NCI-H510A (cell line): ENCODE results near the gene PRRT3.
"Not testable (repeated sequence)": the region's sequence is repeated elsewhere in the genome, so short reads cannot be mapped to it uniquely, and the experiment has no call there.

ENCODE experiments used
- DNase-seq: peaks from one replicate; lab custom pipeline; 2025; lab: John Stamatoyannopoulos, UW

Gene PRRT3

DNA sequence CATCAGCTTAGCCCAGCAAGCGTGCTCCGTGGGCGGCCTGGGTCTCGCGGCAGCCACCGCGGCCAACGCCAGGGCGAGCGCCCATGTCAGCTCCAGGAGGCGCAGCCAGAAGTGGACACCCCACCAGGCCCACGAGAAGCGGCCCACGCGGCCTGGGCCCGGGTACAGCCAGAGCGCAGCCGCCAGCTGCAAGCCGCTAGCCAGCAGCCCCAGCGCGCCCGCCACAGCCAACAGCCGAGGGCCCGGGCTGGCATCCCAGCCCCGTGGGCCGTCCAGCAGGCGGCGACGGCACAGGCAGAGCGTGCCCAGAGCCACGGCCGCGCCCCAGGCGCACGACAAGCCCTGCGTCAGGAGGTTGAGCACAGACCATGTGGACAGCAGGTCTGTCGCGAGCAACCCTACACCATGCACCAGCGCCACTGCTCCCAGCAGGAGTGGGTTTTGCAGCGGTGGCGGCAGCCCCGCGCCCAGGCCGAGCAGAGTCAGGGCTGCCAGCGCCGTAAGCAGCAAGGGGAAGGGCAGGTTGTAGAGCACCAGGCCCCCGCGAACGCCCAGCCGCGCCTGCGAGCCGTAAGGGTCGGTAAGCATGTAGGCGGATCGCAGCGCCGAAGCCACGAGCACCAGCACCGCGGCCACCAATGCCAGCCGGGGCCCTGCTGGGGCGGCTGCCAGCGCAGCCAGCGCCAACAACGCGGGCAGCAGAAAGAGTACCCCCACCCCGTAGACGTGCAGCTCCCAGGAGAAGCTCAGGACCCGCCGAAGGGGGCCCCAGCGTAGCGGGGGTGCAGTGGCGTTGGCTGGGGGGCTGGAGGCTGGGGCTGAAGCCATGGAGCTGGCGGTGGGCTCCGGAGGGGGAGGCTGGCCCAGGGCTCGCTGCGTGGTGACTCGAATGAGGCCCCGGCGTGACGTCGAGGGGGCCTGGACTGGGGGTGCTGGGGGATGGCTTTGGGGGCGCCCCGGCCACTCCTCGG is 4.9 kb downstream of the PRRT3 start:
- DNase-seq, result no peak

DNA sequence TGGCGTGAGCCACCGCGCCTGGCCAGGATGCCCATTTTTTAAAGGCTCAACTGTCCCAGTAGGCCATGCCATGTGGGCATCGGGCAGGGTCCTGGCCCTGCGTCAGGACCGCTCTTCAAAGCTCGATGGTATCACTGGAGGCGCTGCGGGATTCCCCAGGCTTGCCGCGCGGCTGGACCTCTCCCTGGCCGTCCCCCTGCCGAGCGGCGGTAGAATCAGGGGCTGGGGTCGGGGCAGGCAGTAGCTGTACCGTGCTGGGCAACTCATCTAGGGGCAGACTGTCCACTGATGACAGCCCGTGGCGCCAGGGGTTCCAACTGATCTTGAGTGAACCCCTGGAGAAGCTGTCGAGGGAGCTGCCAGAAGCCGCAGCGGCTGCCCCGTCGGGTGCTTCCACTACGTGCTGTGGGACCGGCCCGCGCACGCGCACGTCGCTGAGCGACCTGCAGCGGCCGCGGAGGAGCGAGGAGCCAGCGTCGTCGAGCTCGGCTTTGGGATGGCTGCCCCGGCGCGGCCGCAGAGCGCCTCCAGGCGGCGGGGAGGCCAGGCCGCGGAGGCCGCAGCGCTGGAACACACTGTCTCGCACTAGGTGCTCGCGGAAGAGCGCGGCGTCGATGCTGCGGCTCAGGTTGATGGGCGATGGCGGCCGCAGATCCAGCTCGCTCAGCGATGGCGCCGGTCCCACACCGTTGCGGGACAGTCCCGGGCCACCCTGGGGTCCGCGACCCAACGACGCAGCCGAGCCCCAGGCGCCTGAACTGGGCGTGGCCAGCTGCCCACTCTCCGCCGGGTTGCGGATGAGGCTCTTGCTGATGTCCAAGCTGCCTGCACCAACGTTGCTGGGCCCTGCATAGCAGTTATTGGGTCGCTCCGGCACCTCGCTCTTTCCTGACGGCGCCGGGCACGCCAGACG is 5.8 kb downstream of the PRRT3 start:
- DNase-seq, result no peak

DNA sequence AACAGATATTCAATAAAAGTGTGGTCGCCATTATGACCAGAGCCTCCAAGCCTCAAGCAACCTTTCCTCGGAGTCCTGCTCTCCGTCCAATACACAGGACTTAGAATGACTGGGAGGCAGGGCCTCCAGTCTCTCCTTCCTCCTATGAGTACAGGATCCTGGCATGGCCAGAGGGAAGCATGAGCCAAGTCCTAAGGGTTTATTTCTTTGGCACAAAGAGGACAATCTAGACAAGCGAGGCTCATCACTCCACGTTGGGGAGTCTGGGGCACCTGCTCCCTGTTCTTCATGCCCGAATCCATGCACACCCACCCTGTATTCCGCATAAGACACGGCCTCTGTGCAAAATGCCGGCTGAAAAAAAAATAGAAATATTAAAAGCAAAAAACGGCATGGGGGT is 6.8 kb downstream of the PRRT3 start:
- DNase-seq, result no peak

DNA sequence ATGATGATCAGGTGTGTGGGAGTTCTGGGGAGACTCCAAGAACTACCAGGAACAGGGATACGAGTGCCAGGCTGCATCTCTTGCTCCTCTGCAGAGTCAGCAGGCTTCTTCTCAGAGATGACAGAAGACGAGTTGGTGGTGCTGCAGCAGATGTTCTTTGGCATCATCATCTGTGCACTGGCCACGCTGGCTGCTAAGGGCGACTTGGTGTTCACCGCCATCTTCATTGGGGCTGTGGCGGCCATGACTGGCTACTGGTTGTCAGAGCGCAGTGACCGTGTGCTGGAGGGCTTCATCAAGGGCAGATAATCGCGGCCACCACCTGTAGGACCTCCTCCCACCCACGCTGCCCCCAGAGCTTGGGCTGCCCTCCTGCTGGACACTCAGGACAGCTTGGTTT is 7.9 kb downstream of the PRRT3 start:
- no peak for DNase-seq

DNA sequence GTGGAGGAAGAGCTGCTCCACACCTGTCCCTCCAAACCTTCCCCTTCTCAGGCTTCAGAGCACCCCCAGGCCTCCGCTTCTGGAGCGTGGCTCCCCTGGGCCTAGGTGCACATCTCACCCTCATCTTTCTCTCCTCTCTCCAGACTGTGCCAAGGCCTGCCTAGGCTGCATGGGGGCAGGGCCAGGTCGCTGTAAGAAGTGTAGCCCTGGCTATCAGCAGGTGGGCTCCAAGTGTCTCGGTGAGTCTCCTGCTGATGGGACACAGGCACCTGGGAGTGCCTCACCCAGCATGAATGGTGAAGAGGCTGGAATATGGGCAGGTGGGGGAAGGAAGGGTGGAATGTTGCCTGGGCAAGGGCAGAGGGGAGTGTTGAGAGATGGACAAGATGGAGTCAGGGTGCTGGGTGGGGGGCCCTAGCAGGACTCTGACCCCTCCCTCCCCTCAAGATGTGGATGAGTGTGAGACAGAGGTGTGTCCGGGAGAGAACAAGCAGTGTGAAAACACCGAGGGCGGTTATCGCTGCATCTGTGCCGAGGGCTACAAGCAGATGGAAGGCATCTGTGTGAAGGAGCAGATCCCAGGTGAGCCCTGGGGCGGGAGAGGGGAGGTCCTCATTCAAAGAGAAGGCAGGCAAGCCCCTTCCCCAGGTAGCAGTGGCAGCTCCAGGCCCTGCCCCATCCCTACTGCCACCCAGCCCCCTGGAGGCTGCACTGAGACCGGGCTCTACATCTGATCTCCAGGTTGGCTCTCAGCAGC is 9.1 kb downstream of the PRRT3 start:
- no peak for DNase-seq

DNA sequence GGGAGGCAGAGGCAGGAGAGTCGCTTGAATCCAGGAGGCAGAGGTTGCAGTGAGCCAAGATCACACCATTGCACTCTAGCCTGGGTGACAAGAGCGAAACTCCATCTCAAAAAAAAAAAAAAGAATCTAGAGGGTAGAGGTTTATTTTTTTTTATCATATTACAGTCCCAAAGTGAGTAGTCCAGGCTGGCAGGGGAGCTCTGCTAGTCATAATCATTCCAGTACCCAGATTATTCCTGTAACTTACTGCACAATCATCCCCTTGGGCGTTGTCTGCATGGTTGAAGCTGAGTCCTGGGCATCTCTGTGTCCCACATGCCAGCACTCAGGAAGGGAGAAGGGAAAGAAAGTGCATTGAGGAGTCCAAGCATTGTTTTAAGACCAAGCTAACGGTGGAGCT is 10.0 kb downstream of the PRRT3 start:
- no peak for DNase-seq

DNA sequence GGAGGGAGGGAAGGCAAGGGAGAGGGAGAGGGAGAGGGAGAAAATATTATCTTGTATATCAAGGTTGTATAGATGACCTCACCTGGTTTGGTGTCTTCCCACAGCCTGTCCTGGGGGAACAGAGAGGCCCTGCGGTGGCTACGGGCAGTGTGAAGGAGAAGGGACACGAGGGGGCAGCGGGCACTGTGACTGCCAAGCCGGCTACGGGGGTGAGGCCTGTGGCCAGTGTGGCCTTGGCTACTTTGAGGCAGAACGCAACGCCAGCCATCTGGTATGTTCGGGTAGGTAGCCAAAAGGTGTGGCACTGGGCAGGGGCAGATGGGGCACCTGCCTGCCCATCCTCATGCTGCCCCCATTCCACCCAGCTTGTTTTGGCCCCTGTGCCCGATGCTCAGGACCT is 11.5 kb downstream of the PRRT3 start:
- no peak for DNase-seq

DNA sequence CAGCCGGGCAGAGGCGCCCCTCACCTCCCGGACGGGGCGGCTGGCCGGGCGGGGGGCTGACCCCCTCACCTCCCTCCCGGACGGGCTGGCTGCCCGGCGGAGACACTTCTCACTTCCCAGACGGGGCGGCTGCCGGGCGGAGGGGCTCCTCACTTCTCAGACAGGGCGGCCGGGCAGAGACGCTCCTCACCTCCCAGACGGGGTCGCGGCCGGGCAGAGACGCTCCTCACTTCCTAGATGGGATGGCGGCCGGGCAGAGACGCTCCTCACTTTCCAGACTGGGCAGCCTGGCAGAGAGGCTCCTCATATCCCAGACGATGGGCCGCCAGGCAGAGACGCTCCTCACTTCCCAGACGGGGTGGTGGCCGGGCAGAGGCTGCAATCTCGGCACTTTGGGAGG is 12.3 kb downstream of the PRRT3 start:
- DNase-seq, result not testable (repeated sequence)

DNA sequence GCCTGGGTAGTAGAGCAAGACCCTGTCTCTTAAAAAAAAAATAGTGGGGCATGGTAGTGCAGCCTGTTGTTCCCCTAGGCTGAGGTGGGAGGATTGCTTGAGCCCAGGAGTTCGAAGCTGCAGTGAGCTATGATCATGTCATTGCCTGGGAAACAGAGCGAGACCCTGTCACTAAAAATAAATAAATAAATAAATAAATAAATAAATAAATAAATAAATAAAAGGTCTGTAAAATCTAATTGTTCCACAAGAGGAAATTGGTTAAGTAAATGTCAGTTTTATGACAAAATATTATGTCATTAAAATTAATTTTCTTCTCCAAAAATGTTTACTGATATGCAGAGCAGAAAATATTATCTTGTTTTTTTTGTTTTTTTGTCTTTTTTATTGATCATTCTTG is 13.2 kb downstream of the PRRT3 start:
- no peak for DNase-seq

DNA sequence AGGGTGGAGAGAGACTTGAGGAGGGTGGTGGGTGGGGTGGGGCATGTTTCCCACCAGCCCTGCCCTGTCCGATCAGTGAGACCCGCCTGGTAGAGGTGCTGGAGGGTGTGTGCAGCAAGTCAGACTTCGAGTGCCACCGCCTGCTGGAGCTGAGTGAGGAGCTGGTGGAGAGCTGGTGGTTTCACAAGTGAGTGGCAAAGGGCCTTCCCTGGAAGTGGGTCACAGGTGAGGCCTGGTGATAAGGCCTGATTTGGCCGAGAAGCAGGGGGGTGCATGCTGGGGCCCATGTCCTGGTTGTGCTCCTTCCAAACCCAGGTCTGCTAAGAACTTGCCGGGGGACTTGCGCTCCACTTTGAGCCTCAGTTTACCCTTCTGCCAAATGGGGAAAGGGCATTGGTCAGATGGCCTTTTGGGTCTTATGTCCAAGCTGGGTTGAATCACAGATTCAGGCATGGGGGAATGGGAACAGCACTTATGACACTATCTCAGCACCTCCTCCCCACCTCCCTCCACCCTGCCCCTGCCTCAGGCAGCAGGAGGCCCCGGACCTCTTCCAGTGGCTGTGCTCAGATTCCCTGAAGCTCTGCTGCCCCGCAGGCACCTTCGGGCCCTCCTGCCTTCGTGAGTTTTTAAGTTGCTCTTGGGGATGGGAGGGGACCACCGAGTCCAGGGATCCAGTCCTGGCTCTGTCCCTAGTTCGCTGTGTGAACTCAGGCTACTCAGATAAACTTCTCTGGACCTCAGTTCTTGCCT is 14.5 kb downstream of the PRRT3 start:
- DNase-seq, result no peak

DNA sequence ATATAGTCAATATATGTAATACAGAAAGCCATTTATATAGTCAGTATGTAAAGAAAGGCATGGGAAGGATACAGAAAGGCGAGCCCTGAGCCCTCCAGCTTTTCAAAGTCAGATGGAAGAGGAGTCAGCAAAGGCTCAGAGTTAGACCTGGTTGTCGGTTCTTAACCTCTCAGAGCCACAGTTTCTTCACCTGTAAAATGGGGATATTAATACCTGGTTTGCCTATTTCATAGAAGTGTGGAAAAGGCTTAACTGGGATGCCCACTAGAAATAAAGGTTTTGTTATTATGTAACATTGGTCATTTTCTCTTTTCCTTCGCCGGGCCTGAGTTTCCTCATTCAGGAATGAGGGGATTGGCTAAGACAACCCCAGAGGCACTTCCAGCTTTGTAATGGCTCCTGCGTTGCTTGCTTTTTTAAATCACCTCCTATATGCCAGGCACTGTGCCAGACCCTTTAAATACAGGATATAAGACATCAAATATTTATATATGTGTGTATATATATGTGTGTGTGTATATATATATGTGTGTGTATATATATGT is 16.2 kb downstream of the PRRT3 start:
- DNase-seq, result no peak

DNA sequence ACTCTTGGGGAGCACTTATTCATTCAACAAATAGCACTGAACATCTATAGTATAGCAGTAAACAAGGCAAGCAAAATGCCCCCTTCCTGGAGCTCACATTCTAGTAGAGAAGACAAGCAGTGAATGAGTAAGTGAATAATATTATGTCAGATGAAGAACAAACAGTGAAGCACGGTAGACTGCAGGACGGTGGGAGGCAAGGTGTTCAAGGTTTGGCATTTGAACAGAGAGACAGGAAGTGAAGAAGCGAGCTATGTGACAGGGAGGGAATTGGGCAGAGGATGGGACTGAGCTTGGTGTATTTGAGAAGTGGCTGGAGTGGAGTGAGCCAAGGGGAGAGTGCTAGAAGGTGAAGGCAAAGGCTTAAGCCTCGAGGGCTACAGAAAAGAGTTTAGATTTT is 17.2 kb downstream of the PRRT3 start:
- no peak for DNase-seq

DNA sequence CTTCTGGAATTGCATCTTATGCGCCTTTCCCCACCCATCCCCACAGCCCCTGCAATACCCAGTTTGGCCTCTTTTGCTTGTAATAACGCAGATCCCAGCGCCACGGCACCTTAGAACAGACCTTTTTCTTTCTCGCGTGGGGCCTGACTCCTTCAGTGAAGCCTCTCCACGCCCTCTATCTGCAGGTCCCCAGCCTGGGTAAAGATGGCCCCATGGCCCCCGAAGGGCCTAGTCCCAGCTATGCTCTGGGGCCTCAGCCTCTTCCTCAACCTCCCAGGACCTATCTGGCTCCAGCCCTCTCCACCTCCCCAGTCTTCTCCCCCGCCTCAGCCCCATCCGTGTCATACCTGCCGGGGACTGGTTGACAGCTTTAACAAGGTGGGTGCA is 18.0 kb downstream of the PRRT3 start:
- DNase-seq, result no peak

DNA sequence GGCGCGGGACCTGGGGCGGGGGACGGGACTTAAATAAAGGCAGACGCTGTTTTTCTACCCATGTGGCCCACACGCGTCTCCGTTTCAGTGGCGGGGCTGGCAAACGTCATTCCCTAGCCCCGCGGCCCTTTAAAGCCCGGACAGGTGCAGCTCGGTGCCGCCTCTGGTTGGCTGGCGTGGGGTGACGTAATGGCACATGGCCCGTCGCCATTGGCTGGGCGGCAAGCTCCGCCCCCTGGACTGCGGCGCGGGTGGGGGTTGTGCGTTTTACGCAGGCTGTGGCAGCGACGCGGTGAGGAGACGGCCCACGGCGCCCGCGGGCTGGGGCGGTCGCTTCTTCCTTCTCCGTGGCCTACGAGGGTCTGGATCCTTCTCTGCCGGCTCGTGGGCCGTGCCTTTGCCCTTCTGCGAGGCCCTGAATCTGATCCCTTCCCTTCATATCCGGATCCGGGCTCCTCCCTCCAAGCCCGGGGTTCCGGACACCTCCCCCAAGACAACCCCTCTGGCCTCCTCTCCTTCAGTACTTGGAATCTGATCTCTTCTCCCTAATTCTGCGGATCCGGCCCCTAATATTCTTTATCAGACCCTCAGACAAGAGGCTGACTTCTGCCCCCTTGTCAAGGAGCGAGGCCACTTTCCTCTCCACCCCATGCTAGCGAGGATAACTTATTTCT is 18.5 kb downstream of the PRRT3 start, which contains the start of gene CRELD1:
TSS of gene CRELD1 (plus strand) at position 274 of the 674 bp plus-strand sequence. CDS start 605 bp downstream, outside the sequence.
- peak; percentile 61 for DNase-seq

DNA sequence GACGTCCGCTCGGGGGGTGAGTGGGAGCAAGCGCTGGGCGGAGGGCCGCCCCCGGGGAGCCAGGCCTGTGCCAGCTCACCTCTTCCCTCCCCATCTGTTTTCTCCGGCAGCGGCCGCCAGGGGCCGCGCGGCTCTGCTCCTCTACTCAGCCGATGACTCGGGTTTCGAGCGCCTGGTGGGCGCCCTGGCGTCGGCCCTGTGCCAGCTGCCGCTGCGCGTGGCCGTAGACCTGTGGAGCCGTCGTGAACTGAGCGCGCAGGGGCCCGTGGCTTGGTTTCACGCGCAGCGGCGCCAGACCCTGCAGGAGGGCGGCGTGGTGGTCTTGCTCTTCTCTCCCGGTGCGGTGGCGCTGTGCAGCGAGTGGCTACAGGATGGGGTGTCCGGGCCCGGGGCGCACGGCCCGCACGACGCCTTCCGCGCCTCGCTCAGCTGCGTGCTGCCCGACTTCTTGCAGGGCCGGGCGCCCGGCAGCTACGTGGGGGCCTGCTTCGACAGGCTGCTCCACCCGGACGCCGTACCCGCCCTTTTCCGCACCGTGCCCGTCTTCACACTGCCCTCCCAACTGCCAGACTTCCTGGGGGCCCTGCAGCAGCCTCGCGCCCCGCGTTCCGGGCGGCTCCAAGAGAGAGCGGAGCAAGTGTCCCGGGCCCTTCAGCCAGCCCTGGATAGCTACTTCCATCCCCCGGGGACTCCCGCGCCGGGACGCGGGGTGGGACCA is 19.2 kb downstream of the PRRT3 start:
- peak; percentile 37 for DNase-seq

DNA sequence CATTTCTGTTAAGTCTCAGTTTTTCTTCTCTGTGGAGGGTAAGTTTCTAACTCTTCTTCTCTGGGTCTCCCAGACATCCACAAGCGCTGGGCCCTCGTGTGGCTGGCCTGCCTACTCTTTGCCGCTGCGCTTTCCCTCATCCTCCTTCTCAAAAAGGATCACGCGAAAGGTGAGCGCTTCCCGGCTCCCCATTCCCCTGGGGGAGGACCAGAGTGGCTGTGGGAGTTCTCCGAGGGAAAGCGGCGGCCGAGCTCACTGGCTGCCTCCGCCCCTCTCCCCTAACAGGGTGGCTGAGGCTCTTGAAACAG is 19.7 kb downstream of the PRRT3 start:
- DNase-seq, result no peak

DNA sequence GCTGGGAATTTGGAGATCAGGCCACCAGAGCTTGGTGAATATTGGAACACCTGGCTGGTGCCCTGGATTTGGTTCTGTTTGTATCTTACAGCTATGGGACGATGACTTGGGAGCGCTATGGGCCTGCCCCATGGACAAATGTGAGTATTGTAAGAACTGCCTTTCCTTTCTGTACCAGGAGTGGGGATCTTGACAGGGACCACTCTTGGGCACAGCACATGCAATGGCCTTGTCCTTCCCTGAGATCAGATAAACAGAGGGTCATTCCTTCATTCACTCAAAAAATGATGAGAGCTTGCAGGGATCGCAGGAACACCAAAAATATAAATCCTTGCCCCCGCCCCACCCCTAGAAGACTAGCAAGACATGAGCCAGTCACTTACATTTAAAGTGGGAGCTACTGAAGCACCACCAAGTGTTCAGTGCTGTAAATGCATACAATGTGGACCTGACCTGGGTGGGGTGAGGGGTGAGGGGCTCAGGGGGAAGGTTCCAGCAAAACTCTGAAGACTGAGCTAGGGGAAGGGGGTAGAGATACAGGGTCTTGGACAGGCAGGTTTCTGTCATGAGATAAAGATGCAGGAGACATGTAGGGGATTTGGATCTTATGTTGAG is 21.3 kb downstream of the PRRT3 start:
- DNase-seq, result no peak

DNA sequence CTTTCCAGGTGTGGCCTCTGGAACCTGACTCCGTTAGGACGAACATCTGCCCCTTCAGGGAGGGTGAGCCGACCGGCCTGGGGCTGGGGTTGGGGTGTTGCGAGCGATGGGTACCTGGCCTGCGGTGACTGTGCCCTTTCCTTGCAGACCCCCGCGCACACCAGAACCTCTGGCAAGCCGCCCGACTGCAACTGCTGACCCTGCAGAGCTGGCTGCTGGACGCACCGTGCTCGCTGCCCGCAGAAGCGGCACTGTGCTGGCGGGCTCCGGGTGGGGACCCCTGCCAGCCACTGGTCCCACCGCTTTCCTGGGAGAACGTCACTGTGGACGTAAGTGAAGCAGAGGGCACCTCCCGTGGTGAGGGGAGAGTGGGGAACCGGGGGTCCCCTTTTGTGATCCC is 24.1 kb downstream of the PRRT3 start:
- no peak for DNase-seq

DNA sequence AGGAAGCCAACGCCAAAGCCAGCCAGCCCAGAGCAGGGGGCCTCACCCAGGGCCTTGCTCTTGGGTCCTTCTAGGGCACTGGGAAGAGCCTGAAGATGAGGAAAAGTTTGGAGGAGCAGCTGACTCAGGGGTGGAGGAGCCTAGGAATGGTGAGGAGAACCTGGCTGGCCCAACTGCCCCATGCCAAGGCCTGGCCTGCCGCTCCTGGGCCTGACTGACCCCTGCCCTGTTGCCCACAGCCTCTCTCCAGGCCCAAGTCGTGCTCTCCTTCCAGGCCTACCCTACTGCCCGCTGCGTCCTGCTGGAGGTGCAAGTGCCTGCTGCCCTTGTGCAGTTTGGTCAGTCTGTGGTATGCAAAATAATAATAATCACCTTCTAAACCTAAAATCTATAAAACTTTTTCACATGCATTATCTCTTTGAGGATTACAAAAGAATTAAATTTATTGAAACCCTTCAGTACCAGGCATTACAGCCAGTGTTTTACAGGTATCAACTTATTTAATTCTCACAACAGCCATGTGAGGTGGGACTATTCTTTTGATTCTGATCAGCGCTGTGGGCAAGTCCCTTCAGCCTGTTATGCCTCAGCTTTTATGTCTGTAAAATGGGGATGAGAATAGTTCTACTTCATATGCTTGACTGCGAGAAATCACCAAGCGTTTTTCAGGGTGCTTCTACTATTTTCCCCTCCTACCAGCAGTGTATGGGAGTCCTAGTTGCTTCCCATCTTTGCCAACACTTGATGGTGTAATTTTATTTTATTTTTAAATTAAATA is 33.8 kb downstream of the PRRT3 start:
- no peak for DNase-seq
